ENCODE measurements around the gene LRRC36.
A peak's percentile ranks its signal among the peaks of the same experiment; 100 is the strongest.

LRRC36 gene

DNA sequence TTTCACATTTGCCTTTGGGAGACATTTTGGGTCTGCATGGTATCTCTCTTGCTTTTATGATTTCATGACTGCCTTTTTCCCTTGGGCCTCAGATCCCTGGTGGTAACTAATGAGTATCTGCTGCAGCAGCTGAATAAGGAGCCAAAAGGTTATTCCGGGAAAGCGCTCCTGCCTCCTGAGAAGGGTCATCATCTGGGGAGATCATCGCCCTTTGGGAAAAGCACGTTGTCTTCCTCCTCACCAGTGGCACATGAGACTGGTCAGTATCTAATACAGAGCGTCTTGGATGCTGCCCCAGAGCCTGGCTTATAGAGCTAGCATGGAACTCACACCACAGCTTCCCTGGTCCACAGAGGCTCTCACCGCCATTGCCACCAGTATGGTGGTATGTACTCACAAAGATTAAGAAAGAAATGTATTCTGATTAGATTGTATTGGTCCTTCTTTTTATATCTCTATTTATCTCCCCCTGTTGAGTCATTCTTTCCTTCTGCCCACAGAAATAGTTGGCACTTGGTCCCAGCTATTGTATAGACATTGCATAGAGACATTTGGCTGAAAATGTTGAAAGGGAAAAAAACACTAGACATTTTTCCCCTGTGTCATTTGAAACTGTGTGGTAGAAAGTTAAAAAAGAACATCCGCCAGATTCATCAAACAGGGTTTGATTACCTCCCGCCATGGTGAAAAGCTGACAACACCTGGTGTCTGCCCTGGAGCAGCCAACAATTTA is 58.3 kb downstream of the LRRC36 start:
- no peak overlapping the region for H3K9ac ChIP-seq (ENCODE audit: low read depth, low read length)
- H3K36me3 ChIP-seq (ENCODE audit: insufficient read depth, low read length) = no peaks in the 10 kb centered on the region
- H3K4me1 ChIP-seq (ENCODE audit: insufficient read depth, low read length) = peaks cover 7% of the 10 kb centered on the region; the same call in 1 of the 2 replicates
- no peaks in the 10 kb centered on the region for H3K9me3 ChIP-seq (ENCODE audit: control insufficient read depth, insufficient read depth, low read length)

DNA sequence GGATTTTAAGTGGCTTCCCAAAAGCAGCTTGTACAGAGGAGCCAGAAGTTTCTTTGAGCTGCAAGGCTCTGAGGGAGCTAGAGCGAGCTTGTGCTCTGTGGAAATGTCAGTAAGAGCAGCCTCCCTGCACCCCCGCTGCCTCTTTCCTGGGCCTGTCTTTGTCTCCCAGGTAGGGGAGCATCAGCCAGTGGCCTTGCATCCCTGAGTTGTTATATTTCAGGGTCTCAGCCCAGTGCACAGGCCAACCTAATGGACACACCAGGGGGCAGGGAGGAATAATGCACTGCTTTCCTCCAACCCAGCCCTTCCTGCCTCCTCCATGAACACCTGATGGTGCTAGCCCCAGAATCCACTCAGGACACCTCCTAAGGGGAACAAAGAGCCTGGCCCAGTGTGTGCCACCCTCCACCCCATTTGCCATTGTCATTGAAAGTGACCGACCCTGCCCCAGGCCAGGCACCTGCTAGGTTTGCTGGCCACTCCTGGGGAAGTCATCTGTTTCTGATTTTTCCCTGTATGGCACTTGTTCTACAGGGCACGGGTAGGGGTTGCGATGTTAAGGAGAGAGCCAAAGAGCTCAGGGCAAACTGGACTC is 60.3 kb downstream of the LRRC36 start:
- peaks cover 7% of the 10 kb centered on the region; the same call in 1 of the 2 replicates for H3K4me1 ChIP-seq (ENCODE audit: insufficient read depth, low read length)

DNA sequence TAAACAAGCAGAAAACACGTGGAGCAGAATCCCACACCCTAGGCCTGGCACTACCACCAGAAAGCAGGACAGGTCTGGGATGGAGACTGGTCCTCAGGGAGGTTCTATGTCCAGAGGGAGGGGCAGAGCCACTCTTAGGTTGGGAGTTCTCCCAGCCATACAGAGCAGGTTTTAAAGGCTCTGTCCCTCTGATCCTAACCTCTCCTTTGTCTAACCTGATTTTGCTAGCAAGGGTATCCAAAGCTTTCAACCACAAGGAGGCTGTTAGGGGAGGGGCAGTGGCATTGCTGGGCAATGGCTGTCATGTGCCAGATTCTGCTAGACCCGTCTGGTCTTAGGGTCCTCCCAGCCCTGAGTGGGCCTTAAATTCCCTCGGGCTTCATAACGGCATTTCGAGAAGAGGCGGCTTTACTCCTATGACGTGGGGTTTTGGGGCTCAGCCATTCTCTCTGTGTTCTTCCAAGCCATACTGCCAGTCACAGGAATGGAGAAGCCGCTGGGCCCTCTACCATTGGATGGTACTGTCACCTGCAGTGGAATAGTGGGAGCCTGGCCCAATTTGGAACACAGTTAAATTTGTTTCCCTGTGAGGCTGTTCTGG is 61.0 kb downstream of the LRRC36 start:
- Histone ChIP-seq H3K36me3 (ENCODE audit: insufficient read depth, low read length) (no peaks in the 10 kb centered on the region), H3K9me3 (ENCODE audit: control insufficient read depth, insufficient read depth, low read length) (no peaks in the 10 kb centered on the region), H3K4me1 (ENCODE audit: insufficient read depth, low read length) (peaks cover 7% of the 10 kb centered on the region; the same call in 1 of the 2 replicates), H3K9ac (ENCODE audit: low read depth, low read length) (no peak overlapping the region)

More for the DNA sequence above, 60.3 kb downstream of the LRRC36 start:
- no peak overlapping the region for H3K9ac ChIP-seq (ENCODE audit: low read depth, low read length)
- H3K36me3 ChIP-seq (ENCODE audit: insufficient read depth, low read length) = no peaks in the 10 kb centered on the region
- no peaks in the 10 kb centered on the region for H3K9me3 ChIP-seq (ENCODE audit: control insufficient read depth, insufficient read depth, low read length)

DNA sequence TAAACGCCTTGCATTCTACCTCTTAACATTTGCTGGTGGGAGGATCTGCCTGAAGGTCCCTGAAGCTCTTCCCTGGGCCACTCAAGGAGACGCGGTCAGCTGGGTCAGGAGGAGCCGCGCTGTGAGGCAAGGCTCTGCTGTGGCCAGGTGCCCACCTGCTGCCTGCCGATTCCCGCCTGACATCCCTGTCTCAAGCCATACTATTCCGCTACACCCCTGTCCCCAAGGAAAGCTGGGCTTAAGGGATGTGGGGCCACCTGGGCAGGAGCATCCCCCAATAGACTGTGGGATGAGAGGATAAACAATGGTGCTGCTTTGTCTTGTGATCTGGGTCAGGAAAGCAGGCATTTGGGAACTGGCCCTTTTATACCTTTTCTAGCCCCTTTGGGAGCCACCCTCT is 61.6 kb downstream of the LRRC36 start:
- no peaks in the 10 kb centered on the region for H3K36me3 ChIP-seq (ENCODE audit: insufficient read depth, low read length)
- H3K9me3 ChIP-seq (ENCODE audit: control insufficient read depth, insufficient read depth, low read length) = no peaks in the 10 kb centered on the region
- no peak overlapping the region for H3K9ac ChIP-seq (ENCODE audit: low read depth, low read length)
- H3K4me1 ChIP-seq (ENCODE audit: insufficient read depth, low read length) = peaks cover 7% of the 10 kb centered on the region; the same call in 1 of the 2 replicates

DNA sequence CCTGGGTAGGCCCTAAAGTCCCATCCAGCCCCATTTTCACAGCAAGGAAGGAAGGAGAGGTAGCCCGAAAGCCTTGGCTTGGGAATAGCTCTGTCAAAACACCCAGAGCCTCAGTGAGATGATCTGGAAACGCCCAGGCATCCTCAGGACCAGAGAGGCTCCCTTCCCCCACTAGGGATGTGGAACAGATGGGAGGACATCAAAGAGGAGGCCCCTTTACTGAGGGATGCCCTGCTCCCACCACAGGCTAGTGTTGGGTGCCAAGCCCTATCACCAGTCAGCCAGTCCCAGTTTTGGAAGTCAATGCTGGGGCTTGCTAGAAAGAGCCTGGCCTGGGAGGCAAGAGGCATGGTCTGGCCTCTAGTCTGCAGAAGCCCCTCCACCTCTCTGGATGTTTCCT is 62.0 kb downstream of the LRRC36 start:
- no peaks in the 10 kb centered on the region for H3K36me3 ChIP-seq (ENCODE audit: insufficient read depth, low read length)
- peaks cover 7% of the 10 kb centered on the region; the same call in 1 of the 2 replicates for H3K4me1 ChIP-seq (ENCODE audit: insufficient read depth, low read length)
- H3K9ac ChIP-seq (ENCODE audit: low read depth, low read length) = no peak overlapping the region
- H3K9me3 ChIP-seq (ENCODE audit: control insufficient read depth, insufficient read depth, low read length) = no peaks in the 10 kb centered on the region

DNA sequence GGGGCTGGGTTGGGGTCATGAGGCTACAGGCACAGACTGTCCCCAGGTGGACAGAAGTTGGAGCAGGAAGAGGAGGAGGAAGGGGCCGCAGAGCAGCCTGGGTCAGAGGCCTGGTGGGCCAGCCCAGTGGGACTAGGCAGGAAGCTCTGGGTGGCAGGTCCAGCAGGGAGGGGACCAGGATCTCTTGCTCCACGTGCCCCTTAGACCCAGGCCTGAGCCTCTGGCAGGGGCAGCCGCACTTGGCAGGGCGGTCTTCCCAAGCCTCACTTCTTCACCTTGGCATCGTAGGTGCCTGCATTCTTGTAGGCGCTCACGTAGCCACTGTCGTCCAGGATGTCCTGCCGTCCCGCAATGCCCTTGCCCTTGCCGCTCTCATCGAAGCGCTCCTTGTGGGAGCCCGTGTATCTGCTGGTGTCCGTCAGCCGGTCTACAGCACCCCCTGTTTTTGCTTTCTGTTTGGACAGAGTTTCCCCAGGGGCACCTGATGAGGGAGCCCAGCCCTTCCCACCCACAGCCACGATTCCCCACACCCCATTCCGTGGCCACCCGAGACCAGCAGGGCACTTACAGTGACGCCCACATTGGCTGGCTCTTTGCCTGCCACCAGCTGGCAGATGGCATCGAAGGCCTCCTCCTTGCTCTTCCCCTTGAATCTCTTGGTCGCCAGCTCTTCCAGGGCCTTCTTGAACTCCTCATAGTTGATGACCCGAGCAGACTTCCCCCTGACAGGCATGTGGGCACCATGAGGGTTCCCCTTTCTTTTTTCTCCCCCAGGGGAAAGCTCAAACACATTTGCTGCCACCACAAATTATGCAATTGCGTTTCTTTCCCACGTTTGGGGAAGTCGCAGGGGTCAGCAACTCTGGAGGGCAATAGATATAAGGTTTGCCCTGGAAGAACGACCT is 63.5 kb downstream of the LRRC36 start:
- H3K9ac ChIP-seq (ENCODE audit: low read depth, low read length) = no peak overlapping the region
- H3K36me3 ChIP-seq (ENCODE audit: insufficient read depth, low read length) = no peaks in the 10 kb centered on the region
- H3K9me3 ChIP-seq (ENCODE audit: control insufficient read depth, insufficient read depth, low read length) = no peaks in the 10 kb centered on the region
- peaks cover 10% of the 10 kb centered on the region for H3K4me1 ChIP-seq (ENCODE audit: insufficient read depth, low read length)

DNA sequence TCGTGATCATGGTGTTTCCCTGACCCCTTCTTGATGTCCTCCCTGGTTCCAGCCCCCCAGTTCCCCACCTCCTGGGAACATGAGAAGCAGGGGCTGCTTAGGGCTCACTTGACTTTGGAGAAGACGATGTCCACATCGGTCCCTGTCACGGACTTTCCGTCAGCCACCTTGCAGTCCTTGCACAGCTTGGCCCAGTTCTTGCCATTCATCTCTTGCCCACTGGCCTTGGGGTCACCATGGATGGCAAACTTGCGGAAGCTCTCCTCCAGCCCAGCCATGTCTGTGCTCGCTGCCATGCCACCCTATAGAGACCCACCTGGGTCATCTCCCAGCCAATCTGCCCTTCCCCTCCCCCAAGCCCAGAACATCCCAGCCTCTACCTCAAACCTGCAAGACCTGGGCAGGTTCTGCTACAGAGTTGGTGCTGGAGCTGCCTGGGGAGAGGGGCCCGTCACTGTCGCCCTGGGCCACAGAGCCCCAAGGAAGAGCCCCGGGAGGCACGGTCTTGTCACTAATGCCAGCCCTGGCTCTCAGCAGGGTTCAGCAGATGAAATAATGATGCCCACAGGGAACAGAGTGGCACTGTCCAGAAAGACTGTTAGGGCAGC is 64.3 kb downstream of the LRRC36 start:
- no peak overlapping the region for H3K9ac ChIP-seq (ENCODE audit: low read depth, low read length)
- H3K4me1 ChIP-seq (ENCODE audit: insufficient read depth, low read length) = peaks cover 18% of the 10 kb centered on the region
- no peaks in the 10 kb centered on the region for H3K36me3 ChIP-seq (ENCODE audit: insufficient read depth, low read length)
- no peaks in the 10 kb centered on the region for H3K9me3 ChIP-seq (ENCODE audit: control insufficient read depth, insufficient read depth, low read length)

DNA sequence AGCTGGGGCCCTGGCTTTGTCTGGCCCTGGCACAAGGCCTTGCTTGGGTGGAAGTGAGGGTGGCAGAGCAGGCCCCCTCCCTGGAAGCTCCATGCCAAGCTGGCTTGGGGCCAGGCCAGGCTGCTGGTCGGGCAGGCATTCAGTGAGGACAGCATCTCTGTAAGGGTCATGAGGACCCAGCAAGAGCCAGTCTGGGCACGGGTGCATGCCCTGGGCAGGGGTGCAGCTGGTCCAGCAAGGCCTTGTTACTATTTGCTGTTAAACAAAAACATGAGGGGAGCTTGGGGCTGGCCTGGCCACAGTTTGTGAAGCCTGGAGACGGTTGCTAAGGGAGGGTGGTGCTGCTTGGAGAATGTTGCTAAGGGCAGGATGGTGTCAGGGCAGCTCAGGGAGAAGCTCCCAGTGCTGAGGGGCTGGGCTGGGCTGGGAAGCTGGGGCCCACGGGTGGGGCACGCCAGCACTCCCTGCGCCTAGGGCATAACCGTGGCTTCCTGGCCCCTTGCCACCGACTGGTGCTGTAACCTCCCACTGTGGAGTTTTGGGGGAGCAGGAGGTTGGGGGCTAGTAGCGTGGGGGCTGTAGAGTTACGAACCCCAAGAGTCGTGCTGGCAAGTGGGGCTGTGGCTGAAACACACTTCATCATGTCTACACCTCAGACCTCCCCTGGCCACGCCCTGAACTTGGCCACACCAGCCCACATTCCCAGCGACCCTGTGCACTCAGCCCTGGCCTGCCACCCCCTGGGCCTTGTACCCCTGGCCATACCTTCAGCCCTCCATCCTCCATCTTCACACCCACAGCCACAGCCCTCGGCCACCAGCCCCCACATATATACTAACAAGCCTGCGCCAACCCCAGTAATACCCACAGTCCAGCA is 65.0 kb downstream of the LRRC36 start:
- Histone ChIP-seq H3K9ac (ENCODE audit: low read depth, low read length) (no peak overlapping the region), H3K36me3 (ENCODE audit: insufficient read depth, low read length) (no peaks in the 10 kb centered on the region), H3K4me1 (ENCODE audit: insufficient read depth, low read length) (peaks cover 20% of the 10 kb centered on the region), H3K9me3 (ENCODE audit: control insufficient read depth, insufficient read depth, low read length) (no peaks in the 10 kb centered on the region)

DNA sequence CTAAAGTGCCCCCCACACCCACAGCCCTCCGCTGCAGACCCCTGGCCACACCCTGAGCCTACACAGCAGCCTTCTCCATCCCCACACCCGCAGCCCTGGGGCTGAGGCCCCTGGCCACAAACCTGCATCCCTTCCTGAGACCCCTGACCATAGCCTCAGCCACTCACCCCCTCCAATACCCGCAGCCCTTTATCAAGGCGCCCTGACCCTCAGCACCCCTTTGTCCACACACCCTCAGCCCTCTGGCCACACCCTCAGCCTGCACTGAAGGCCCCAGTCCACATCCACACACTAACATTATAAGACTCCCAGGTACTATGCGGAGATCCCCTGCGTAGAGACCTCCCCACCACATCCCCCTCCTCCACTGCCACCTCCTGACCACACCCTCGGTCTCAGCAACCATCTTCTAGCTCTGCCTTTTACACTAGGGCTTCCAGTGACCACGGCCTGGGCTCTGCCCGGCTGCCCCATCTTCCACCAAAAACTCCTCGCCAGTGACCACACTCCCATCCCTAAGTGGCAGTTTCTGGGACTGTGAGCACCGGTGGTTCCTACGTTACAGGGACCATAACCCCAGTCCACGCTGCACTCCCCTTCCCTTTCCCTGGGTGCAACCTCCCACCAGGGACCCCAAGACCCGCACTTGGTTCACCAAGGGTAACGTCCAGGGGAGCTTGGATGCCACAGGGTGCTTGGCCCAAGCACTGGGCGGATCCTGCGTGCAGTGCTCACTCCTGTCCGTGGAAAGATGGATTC is 65.9 kb downstream of the LRRC36 start:
- peak overlapping the region; percentile 42; the same call in 1 of the 2 replicates for H3K9ac ChIP-seq (ENCODE audit: low read depth, low read length)
- no peaks in the 10 kb centered on the region for H3K9me3 ChIP-seq (ENCODE audit: control insufficient read depth, insufficient read depth, low read length)
- peaks cover 14% of the 10 kb centered on the region for H3K4me1 ChIP-seq (ENCODE audit: insufficient read depth, low read length)
- no peaks in the 10 kb centered on the region for H3K36me3 ChIP-seq (ENCODE audit: insufficient read depth, low read length)

DNA sequence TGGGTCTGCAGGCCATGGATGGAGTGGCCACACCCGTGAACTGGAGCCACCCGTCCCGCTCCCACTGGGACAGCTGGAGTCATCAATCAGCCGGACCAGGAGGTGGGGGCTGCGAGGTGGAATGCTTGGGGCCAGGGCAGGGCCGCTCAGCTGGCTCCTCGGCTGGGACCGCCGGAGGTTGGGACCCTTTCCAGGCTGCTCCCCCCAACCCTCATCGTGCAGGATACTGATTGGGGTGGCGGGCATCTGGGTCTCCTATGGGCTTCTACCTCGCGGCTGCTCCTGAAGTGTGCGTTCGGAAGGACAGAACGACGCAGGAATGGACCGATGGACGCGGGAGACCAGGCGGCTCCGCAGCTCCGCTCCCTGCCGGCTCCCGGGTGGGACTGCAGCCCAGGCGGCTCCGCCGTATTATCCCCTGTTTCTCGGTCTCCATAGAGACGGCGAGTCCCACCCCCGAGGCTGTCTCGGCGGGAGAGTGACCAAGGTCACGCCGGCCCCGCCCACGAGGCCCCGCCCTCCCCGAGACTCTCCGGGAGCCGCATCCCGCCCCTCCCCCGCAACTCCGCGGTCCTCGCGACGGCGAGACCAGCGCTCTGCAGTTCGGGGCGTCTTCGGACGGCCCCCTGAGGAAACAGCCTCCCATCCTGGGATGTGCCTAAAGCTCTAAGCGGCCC is 66.6 kb downstream of the LRRC36 start, which contains the start of gene TPPP3:
TPPP3 (minus strand) TSS at position 388 of the 677 bp plus-strand sequence. CDS start 2,387 bp downstream, outside the sequence.
- peak within 1 kb of the TSS; percentile 42 for H3K9ac ChIP-seq (ENCODE audit: low read depth, low read length)
- H3K36me3 ChIP-seq (ENCODE audit: insufficient read depth, low read length) = no peaks in the 10 kb centered on the region
- H3K9me3 ChIP-seq (ENCODE audit: control insufficient read depth, insufficient read depth, low read length) = no peaks in the 10 kb centered on the region
- H3K4me1 ChIP-seq (ENCODE audit: insufficient read depth, low read length) = peaks cover 13% of the 10 kb centered on the region; the same call in 1 of the 2 replicates

DNA sequence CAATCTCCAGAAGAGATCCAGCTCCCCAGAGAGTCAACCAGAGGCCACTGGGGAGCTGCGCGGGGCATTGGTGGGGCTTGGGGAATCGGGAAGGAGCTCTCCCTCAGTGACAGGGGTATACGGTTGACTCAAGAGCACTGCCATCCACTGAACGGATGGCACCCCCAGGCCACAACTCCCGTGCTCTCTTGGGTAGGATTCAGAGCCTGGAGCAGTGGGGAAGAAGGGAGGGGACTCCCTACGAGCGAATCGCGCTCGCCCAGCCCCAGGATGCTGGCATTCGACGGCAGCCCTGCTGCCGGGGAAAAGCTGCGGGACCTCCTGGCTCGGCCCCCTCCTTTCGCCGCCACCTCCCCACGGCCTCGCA is 67.2 kb downstream of the LRRC36 start:
- H3K4me1 ChIP-seq (ENCODE audit: insufficient read depth, low read length) = peaks cover 13% of the 10 kb centered on the region; the same call in 1 of the 2 replicates
- no peaks in the 10 kb centered on the region for H3K9me3 ChIP-seq (ENCODE audit: control insufficient read depth, insufficient read depth, low read length)
- H3K36me3 ChIP-seq (ENCODE audit: insufficient read depth, low read length) = no peaks in the 10 kb centered on the region
- peak overlapping the region; percentile 39; the same call in 1 of the 2 replicates for H3K9ac ChIP-seq (ENCODE audit: low read depth, low read length)

All from ES-I3 (cell line).